T-helper 1 cell treated with Interleukin-12 subunit alpha and Interleukin-12 subunit beta and Interleukin-4 antibody, amounts not matched to agents 30 μg/mL and 1 μg/mL, for 36 hours (primary cell): ENCODE data around the gene HOXB6.

Experiments used
- H3K27ac Mint-ChIP-seq: one replicate; pipeline ENCODE4 v1.8.0; 2021; ENCODE audit warnings: mild to moderate bottlenecking, mixed read lengths
- H3K27me3 Mint-ChIP-seq: one replicate; pipeline ENCODE4 v1.8.0; 2021; ENCODE audit warnings: low read depth, mixed read lengths
- H3K36me3 Mint-ChIP-seq: one replicate; pipeline ENCODE4 v1.8.0; 2021; ENCODE audit warnings: low read depth, mixed read lengths
- H3K4me1 Mint-ChIP-seq: one replicate; pipeline ENCODE4 v1.8.0; 2021; ENCODE audit warnings: low read depth, mixed read lengths
- H3K4me3 Mint-ChIP-seq: one replicate; pipeline ENCODE4 v1.8.0; 2021; ENCODE audit warnings: mild to moderate bottlenecking, moderate library complexity, mixed read lengths
- H3K9me3 Mint-ChIP-seq: one replicate; pipeline ENCODE4 v1.8.0; 2021; ENCODE audit warnings: mixed read lengths

HOXB6 gene

GRCh38 chr17:48628649-48629410, 24.0 kb upstream of the HOXB6 start:
- Mint-ChIP-seq H3K27me3 (peaks cover 96% of the 10 kb centered on the region), H3K9me3 (no peaks in the 10 kb centered on the region), H3K27ac (no peak overlapping the region), H3K4me3 (no peak overlapping the region), H3K36me3 (peaks cover 3% of the 10 kb centered on the region), H3K4me1 (peaks cover 14% of the 10 kb centered on the region)

GRCh38 chr17:48627623-48628521, 23.1 kb upstream of the HOXB6 start:
- Mint-ChIP-seq H3K27me3 (peaks cover 97% of the 10 kb centered on the region), H3K9me3 (no peaks in the 10 kb centered on the region), H3K4me3 (no peak overlapping the region), H3K4me1 (peaks cover 13% of the 10 kb centered on the region), H3K36me3 (peaks cover 2% of the 10 kb centered on the region), H3K27ac (no peak overlapping the region)

DNA sequence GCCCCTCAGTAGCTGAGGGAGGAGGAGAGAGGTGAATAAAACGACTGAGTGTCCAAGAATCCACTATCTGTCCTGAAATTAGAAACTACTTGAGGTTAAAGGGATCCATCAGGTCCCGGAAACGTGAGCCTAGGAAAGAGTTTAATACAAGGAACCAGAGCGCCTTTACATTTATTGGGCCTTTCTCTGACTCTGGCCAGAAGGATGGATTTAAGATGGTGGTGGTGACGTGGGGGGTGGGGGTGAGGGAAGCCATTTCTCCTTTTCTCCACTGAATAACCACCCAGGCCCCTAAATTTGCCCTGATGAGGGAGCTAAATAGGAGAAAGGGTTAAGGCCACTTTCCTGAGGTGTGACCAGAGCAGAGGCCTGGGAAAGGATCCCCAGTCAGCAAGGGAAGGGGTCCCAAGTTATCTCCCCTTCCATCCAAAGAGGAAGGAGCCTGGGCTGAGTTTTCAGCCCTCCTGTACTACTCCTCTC, 22.4 kb upstream of the HOXB6 start:
- peaks cover 97% of the 10 kb centered on the region for H3K27me3 Mint-ChIP-seq
- peaks cover 9% of the 10 kb centered on the region for H3K4me1 Mint-ChIP-seq
- no peak overlapping the region for H3K27ac Mint-ChIP-seq
- no peaks in the 10 kb centered on the region for H3K9me3 Mint-ChIP-seq
- H3K36me3 Mint-ChIP-seq, result no peaks in the 10 kb centered on the region
- peak overlapping the region; percentile 79 for H3K4me3 Mint-ChIP-seq

DNA sequence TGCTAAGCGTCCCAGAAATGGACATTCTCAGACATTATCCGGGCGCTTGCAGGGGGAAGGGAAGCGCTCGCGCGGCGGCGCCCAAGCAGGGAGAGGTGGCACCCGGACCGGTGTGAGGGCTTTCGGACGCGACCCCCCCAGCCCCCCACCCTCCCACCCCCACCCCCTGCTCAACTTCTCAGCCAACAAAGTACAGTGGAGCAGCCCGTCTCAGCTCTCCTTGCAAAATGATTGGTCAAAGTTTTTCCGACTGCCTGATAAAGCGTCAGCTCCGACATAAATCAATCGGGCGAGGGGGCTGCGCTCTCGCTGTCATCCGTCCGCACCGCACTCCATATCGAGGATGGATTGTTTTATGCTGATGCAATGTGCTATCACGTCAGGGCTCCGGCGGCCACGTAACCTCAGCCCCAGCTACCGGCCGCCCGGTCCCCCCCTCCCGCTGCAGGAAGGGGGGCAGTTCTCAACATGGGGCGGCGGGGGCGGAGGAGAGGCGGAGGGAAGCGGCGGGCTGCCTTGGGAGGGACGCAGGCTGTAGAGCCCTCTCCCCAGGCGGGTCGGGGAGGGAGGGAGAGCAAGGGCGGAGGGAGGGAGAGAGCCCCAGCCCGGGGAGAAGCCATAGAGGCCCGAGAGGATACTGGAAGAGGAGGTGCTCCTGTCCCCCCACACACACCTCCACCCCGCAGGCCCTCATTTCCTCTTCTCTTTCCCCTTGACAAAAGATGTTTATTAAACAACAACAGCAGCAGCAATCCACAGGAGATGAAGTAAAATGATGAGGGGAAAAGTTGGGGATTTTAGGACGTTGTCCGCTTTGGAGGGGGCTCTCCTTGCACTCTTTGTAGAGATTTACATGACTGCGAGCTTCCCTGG, 21.7 kb upstream of the HOXB6 start, which contains the start of gene HOXB9:
HOXB9 (minus strand) TSS at position 114 of the 873 bp plus-strand sequence; CDS start at position 25, 89 bp downstream.
- Mint-ChIP-seq H3K27me3 (peaks cover 96% of the 10 kb centered on the region), H3K27ac (peak within 1 kb of the TSS; percentile 82), H3K9me3 (no peaks in the 10 kb centered on the region), H3K36me3 (no peaks in the 10 kb centered on the region), H3K4me3 (peak within 1 kb of the TSS; percentile 91), H3K4me1 (peaks cover 9% of the 10 kb centered on the region)

- Mint-ChIP-seq H3K36me3 (no peaks in the 10 kb centered on the region), H3K4me3 (peak overlapping the region; percentile 91), H3K27ac (peak overlapping the region; percentile 68), H3K4me1 (peaks cover 9% of the 10 kb centered on the region), H3K27me3 (peaks cover 95% of the 10 kb centered on the region), H3K9me3 (no peaks in the 10 kb centered on the region)
These were observed 20.9 kb upstream of the HOXB6 start for GRCh38 chr17:48625495-48626244.

GRCh38 chr17:48624544-48625494, 20.0 kb upstream of the HOXB6 start:
- Mint-ChIP-seq H3K27me3 (peaks cover 94% of the 10 kb centered on the region), H3K9me3 (no peaks in the 10 kb centered on the region), H3K4me3 (peak overlapping the region; percentile 91), H3K27ac (no peak overlapping the region), H3K36me3 (no peaks in the 10 kb centered on the region), H3K4me1 (peaks cover 9% of the 10 kb centered on the region)

GRCh38 chr17:48624118-48624517, 19.3 kb upstream of the HOXB6 start:
- Mint-ChIP-seq H3K27me3 (peaks cover 94% of the 10 kb centered on the region), H3K4me1 (peaks cover 11% of the 10 kb centered on the region), H3K27ac (no peak overlapping the region), H3K36me3 (no peaks in the 10 kb centered on the region), H3K9me3 (no peaks in the 10 kb centered on the region), H3K4me3 (no peak overlapping the region)

DNA sequence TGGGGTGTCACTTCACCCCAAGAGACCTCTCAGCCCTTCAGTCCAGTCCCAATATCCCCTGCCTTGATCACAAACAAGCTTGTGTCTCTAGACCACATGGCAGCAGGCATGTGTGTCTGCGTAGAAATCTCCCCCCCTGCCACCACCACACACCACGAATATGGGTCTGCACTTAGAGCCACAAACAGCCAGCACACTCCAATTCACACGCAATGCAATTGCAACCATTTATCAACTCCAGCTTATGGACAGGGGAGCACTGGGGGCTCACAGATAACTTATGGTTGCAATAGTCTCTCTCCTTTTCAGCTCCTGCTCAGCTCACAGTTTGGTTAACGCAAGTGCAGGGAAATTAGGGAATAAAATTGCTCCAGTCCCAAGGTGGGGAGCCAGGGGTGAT, 18.8 kb upstream of the HOXB6 start:
- Mint-ChIP-seq H3K9me3 (no peaks in the 10 kb centered on the region), H3K36me3 (no peaks in the 10 kb centered on the region), H3K27ac (no peak overlapping the region), H3K4me1 (peaks cover 13% of the 10 kb centered on the region), H3K27me3 (peaks cover 94% of the 10 kb centered on the region), H3K4me3 (no peak overlapping the region)

DNA sequence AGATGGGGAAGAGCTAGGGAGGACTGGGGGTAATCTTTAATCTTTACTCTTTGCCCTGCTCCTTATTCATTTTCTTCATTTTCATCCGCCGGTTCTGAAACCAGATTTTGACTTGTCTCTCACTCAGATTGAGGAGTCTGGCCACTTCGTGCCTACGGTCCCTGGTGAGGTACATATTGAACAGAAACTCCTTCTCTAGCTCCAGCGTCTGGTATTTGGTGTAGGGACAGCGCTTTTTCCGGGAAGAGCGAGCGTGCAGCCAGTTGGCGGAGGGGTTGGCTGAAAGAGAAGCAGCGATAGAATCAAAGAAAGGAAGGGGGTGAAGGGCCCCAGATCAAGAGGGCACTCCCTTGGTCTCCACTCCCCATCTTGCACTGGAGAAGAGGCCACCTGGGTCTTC, 18.1 kb upstream of the HOXB6 start:
- H3K4me3 Mint-ChIP-seq, result no peak overlapping the region
- peaks cover 18% of the 10 kb centered on the region for H3K4me1 Mint-ChIP-seq
- no peaks in the 10 kb centered on the region for H3K9me3 Mint-ChIP-seq
- peaks cover 93% of the 10 kb centered on the region for H3K27me3 Mint-ChIP-seq
- no peak overlapping the region for H3K27ac Mint-ChIP-seq
- no peaks in the 10 kb centered on the region for H3K36me3 Mint-ChIP-seq

DNA sequence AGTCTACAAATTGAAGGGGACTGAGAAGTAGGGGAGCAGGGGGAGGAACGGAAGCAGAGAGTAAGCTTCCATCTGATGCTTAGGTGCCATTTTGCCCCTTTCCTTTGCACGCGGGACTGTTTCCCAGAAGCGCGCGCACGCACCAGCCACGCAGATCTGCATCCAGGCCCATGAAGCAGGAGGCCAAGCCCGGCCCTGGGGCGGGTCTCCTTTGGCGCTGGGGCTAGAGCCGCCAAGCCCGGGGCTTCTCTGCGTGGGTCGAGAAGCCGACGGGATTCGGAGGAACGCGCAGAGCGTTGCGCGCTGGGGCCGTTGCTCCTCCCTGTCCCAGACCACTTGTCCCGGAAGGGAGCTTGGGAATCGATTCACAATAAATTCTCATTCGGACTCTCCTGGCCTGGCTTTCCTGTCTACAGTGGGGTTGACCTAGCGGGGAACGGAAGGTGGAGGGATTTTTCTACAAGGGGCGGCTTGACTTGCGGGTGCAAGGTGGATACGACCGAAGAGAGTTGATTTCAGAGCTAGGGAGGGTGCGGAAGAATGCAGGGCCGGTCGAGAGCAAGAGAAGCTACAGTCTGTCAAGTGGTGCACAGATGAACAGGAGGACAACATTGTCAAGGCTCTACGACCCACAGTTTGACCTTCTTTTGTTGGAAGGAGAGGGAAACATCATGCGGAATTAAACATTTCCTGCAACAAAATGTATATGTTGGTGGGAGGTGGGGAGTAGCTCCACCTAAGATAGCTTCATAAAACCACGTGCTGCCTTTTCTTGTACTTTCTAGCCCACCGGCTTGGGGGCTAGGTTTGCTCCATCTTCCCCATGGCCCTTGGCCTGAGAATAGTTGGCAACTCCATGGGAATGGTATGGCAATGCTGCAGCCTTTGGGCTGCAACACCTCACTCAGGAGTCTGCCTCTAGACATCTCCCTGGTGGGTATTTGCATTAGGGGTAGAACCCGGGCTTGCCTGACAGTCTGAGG, 16.9 kb upstream of the HOXB6 start:
- Mint-ChIP-seq H3K4me3 (no peak overlapping the region), H3K27me3 (peaks cover 94% of the 10 kb centered on the region), H3K36me3 (peaks cover 3% of the 10 kb centered on the region), H3K9me3 (no peaks in the 10 kb centered on the region), H3K4me1 (peaks cover 22% of the 10 kb centered on the region), H3K27ac (no peak overlapping the region)

DNA sequence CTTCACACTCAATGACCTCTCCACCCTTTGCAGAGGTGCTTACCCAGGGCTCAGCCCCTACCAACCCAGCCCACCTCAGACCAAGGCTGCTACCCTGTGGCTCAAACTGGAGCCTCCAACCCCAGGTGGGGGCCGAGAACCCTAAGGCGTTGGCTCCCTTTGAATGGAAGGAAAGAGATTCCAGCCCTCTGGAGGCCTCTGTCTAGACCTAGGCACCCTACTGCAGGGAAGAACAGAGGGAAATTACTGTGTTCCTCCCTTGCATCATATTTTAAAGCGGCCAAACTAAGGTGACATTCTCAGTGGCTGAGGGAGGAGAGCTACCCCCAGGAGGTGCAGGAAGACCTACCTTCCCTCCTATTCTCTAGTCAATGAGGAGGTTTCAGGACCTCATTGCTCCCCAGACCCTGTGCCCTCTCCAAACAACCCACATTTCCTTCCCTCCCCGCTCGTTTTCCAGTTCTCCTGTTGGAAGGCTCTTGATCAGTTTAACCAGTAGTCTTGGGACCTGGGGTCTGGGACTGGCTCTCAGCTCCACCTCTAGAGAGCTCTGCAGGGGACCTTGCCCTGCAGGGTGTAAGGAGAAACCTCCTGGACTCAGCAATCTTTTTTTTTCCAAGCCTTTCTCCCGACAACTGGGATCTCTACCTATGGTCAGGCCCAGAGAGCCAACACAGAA, 15.8 kb upstream of the HOXB6 start:
- Mint-ChIP-seq H3K4me3 (no peak overlapping the region), H3K36me3 (peaks cover 3% of the 10 kb centered on the region), H3K27ac (no peak overlapping the region), H3K4me1 (peaks cover 18% of the 10 kb centered on the region), H3K9me3 (no peaks in the 10 kb centered on the region), H3K27me3 (peaks cover 94% of the 10 kb centered on the region)
